Motor neuron (in vitro differentiated cells): ENCODE data around the gene AADAC. TPM values are rescaled to one million over a fixed set of nuclear protein-coding genes. Genes with fewer than 3 reads are reported as not detected.
"Not testable (repeated sequence)": the region's sequence is repeated elsewhere in the genome, so short reads cannot be mapped to it uniquely, and the experiment has no call there.

Experiments
- ATAC-seq, 8 experiments: fragments of 200-7000 bp; cut with Tn5 transposase; replicated peaks in 6 of 8; 2 replicates each; pipeline ENCODE4 v1.8.0; 2021; ENCODE audit warnings: mild to moderate bottlenecking in 8 of 8, moderate library complexity in 8 of 8
- H3K27ac ChIP-seq, 2 donors: fragments of 250-450 bp; sonication (Bioruptor Pico); 2 replicates each; pipeline ENCODE4 v1.9.0; 2021; ENCODE audit warnings: antibody characterized with exemption in 2 of 2, mild to moderate bottlenecking in 2 of 2, moderate library complexity in 1 of 2
- H3K4me1 ChIP-seq, 2 donors: fragments of 250-450 bp; sonication (Bioruptor Pico); replicated peaks in 1 of 2; 2 replicates each; pipeline ENCODE4 v1.6.1; 2021; ENCODE audit warnings: antibody characterized with exemption in 2 of 2, mild to moderate bottlenecking in 2 of 2, moderate library complexity in 1 of 2
- H3K4me3 ChIP-seq, 5 donors: fragments of 250-450 bp; sonication (Bioruptor Pico); 2 replicates each; pipeline ENCODE4 v1.9.0; 2021; ENCODE audit warnings: antibody characterized with exemption in 5 of 5, mild to moderate bottlenecking in 5 of 5, moderate library complexity in 4 of 5
- WGBS, 10 experiments: fragments of 450-650 bp; shearing (Covaris generic); methylation state at CpG; one replicate each; pipeline ENCODE4 v1.0.0; 2022; 5-methylcytosine and 5-hydroxymethylcytosine counted together
- in situ Hi-C, 9 experiments: fragments of 400-800 bp; cut with MboI; loops; one replicate each; pipeline ENCODE4 v1.15.0; 2021; ENCODE audit warnings: low sequenced_read_pairs in 9 of 9, low pct_unique_long_range_greater_than_20kb in 2 of 9; ENCODE audit not compliant: unreplicated experiment in 9 of 9
- total RNA-seq, 8 experiments: library from RNA; unstranded; fragments of 300-600 nt; gene quantifications; 2 replicates each; pipeline versions ENCODE4 v1.2.3 to v1.2.4, GENCODE V29; 2022

AADAC gene
- total RNA-seq, 8 experiments from 2014 or later = 0.29 TPM; not detected in 7

DNA sequence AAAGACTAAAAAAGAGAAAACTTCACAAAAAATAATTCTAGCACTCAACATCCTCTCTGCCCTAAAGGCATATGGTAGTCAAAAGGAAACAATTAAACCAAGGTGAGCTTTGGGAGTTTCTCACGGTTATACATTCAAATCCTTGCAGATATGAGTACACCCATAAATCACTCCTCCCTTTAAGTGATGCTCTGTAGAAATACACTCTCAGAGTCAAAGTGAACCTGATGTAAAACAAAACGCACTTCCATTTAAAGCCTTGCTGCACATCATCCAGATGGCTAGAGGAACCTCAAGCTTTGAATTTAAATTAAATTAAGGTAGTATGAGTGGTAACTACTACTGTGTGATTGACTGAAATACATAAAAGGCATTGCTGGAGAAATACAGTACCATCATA is 36.0 kb upstream of the AADAC start:
- H3K4me3 ChIP-seq = no peak overlapping the region

DNA sequence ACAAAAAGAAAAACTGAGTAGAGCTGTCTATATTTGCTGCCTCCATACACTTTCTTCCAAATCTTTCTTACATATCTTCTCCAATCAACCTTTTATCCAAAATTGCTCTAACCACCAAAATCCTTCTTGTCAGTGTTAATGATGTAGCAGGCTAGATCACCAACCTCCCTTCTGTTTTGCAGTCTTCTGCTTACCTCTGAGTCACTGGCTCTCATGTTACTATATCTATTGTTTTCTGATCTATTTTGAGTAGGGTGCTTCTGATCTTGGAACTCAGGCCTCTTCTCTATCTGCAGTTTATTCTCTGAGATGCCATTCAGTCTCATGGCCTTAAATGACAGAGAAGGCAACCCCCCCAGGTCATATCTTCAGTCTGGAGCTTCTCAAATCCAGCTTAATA is 26.3 kb upstream of the AADAC start:
- Histone ChIP-seq H3K4me1 (no peaks in the 10 kb centered on the region), H3K4me3 (no peak overlapping the region), H3K27ac (no peak overlapping the region)
- ATAC-seq = no peak
- in situ Hi-C loops = no loop called here

More for the DNA sequence above, 36.0 kb upstream of the AADAC start:
- no peak for ATAC-seq
- no peaks in the 10 kb centered on the region for H3K4me1 ChIP-seq
- in situ Hi-C loops = no loop called here
- H3K27ac ChIP-seq = no peak overlapping the region
- 58 to 100% (median 91%) methylated on average over 1 to 2 of the region's 2 CpGs for WGBS, 10 experiments

GRCh38 chr3:151788401-151788800 is 25.5 kb upstream of the AADAC start:
- in situ Hi-C loops = no loop called here
- H3K27ac ChIP-seq = no peak overlapping the region
- no peaks in the 10 kb centered on the region for H3K4me1 ChIP-seq
- ATAC-seq = no peak
- no peak overlapping the region for H3K4me3 ChIP-seq
- 40 to 100% (median 72%) methylated on average over 1 to 2 of the region's 2 CpGs; no CpG with 5 or more reads in 1 of the 10 experiments for whole genome bisulfite sequencing, 10 experiments

- H3K4me1 ChIP-seq = no peaks in the 10 kb centered on the region
- ATAC-seq = peak in 2 of 8 experiments; percentile 14
- no peak overlapping the region for H3K4me3 ChIP-seq
- H3K27ac ChIP-seq = no peak overlapping the region
- in situ Hi-C loops = no loop called here
- WGBS, 10 experiments = 7 to 100% (median 73%) methylated on average over 1 of the region's 1 CpG; no CpG with 5 or more reads in 1 of the 10 experiments
These were observed 24.0 kb upstream of the AADAC start for GRCh38 chr3:151789853-151790463.

DNA sequence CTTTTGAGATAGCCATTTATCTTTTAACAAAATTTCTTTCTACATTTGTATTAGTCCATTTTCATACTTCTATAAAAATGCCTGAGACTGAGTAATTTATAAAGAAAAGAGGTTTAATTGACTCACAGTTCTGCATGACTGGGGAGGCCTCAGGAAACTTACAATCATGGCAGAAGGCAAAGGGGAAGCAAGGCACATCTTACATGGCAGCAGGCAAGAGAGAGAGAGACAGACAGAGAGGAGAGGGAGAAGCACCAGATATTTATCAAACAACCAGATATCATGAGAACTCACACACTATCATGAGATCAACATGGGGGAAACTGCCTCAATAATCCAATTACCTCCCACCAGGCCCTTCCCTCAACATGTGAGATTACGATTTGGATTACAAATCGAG is 23.2 kb upstream of the AADAC start:
- 79 to 100% (median 92%) methylated on average over 1 to 2 of the region's 2 CpGs; no CpG with 5 or more reads in 4 of the 10 experiments for WGBS, 10 experiments
- ATAC-seq, in situ Hi-C loops, H3K4me1 ChIP-seq, H3K4me3 ChIP-seq, H3K27ac ChIP-seq: not testable (repeated sequence)

DNA sequence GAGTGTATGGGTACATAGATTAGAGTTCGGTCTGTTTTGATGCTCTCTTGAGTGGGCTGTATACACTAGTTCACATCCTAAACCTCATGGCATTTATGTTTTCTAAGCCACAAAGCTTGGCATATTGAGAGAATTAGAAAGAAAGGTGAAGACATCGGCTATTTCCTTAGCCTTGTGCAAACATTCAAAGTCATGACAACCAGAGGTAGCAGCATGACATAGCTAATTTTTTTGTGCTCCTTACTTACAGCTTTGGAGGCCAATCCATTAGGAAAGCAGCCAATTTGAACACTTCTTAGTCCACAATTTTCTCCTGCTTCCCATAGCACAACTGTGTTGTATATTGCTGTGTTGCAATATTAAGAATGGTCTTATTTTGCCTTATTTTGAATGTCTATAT is 21.5 kb upstream of the AADAC start:
- ATAC-seq = peak in 1 of 8 experiments; percentile 51
- no peak overlapping the region for H3K4me3 ChIP-seq
- WGBS, 10 experiments = 81 to 100% (median 100%) methylated on average over 1 to 2 of the region's 2 CpGs; no CpG with 5 or more reads in 1 of the 10 experiments
- H3K4me1 ChIP-seq = no peaks in the 10 kb centered on the region
- no peak overlapping the region for H3K27ac ChIP-seq
- in situ Hi-C loops = no loop called here

DNA sequence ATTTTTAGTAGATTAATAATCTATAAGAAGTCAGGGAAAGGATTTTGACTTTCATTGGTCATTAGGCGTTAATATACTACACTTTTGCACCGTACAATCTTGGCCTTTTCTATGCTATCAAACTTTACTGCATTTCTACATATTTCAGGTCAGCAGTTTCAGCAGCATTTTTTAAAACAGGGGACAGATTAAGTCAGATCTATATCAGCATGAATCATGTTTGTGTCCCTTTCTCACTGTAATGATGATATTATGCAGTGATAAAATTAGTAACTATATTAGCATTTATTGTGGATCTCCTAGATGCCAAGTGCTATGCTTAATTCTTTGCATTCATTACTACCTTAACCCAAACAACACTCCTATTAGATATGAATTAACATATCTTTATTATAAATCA is 20.3 kb upstream of the AADAC start:
- no peaks in the 10 kb centered on the region for H3K4me1 ChIP-seq
- no peak overlapping the region for H3K27ac ChIP-seq
- in situ Hi-C loops = no loop called here
- H3K4me3 ChIP-seq = no peak overlapping the region
- 49 to 95% (median 75%) methylated on average over 2 of the region's 2 CpGs; no CpG with 5 or more reads in 1 of the 10 experiments for WGBS, 10 experiments
- ATAC-seq = no peak

- Histone ChIP-seq H3K4me3 (no peak overlapping the region), H3K27ac (no peak overlapping the region), H3K4me1 (no peaks in the 10 kb centered on the region)
- WGBS, 10 experiments = 64 to 100% (median 94%) methylated on average over 1 to 2 of the region's 2 CpGs; no CpG with 5 or more reads in 2 of the 10 experiments
- in situ Hi-C loops = no loop called here
- no peak for ATAC-seq
These were observed 19.8 kb upstream of the AADAC start for GRCh38 chr3:151794080-151794479.

GRCh38 chr3:151795276-151795675 is 18.6 kb upstream of the AADAC start:
- H3K4me3 ChIP-seq = no peak overlapping the region
- no peaks in the 10 kb centered on the region for H3K4me1 ChIP-seq
- WGBS, 10 experiments = 41 to 100% (median 92%) methylated on average over 3 to 4 of the region's 4 CpGs; no CpG with 5 or more reads in 2 of the 10 experiments
- H3K27ac ChIP-seq = no peak overlapping the region
- no peak for ATAC-seq
- in situ Hi-C loops = no loop called here

DNA sequence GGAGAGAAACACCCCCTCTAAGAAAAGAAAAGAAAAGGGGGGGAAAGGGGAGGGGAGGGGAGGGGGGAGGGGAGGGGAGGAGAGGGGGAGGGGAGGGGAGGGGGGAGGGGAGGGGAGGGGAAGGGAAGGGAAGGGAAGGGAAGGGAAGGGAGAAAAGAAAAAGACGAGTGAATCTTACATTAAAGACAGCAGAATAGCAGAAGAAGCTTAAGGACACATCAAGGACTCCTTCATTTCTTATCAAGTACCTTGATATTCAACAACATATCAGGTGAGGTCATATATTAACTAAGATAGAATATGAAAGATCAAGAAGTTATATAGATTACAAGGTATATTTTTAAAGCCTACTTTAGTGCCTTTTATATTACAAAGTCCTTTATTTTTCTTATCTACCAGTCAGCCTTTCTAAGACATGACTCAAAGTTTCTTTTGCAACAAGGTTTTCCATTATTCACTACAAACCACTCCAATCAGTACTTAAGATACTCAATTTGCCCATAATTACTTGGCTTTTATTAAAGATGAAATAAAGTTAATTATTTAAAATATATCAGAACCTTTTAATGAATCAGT is 17.7 kb upstream of the AADAC start:
- Histone ChIP-seq H3K27ac (no peak overlapping the region), H3K4me3 (no peak overlapping the region), H3K4me1 (no peaks in the 10 kb centered on the region)
- no peak for ATAC-seq
- WGBS, 10 experiments = no CpG with 5 or more reads among the region's 1 CpG
- in situ Hi-C loops = no loop called here

DNA sequence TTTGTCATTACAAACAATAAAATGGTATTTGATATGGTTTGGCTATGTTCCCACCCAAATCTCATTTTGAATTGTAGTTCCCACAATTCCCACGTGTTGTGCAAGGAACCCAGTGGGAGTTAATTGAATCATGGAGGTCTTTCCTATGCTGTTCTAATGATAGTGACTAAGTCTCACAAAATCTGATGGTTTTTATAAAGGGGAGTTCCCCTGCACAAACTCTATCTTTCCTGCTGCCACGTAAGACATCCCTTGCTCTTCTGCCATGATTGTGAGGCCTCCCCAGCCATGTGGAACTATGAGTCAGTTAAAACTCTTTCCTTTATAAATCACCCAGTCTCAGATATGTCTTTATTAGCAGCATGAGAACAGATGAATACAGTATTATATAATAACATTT is 15.4 kb upstream of the AADAC start:
- Histone ChIP-seq H3K27ac (no peak overlapping the region), H3K4me1 (no peaks in the 10 kb centered on the region), H3K4me3 (no peak overlapping the region)
- no peak for ATAC-seq
- 29 to 100% (median 80%) methylated on average over 1 to 2 of the region's 2 CpGs; no CpG with 5 or more reads in 3 of the 10 experiments for WGBS, 10 experiments
- in situ Hi-C loops = no loop called here

GRCh38 chr3:151800431-151800830 is 13.5 kb upstream of the AADAC start:
- no peak overlapping the region for H3K27ac ChIP-seq
- in situ Hi-C loops = no loop called here
- WGBS, 10 experiments = 75 to 92% (median 89%) methylated on average over 1 to 2 of the region's 2 CpGs; no CpG with 5 or more reads in 5 of the 10 experiments
- no peak for ATAC-seq
- H3K4me3 ChIP-seq = no peak overlapping the region
- no peaks in the 10 kb centered on the region for H3K4me1 ChIP-seq

- in situ Hi-C loops = no loop called here
- Histone ChIP-seq H3K27ac (no peak overlapping the region), H3K4me1 (no peaks in the 10 kb centered on the region), H3K4me3 (no peak overlapping the region)
- ATAC-seq = peak in 1 of 8 experiments; percentile 63
- 56 to 100% (median 79%) methylated on average over 1 of the region's 1 CpG; no CpG with 5 or more reads in 3 of the 10 experiments for WGBS, 10 experiments
These were observed 9.6 kb upstream of the AADAC start for GRCh38 chr3:151804267-151804666.

DNA sequence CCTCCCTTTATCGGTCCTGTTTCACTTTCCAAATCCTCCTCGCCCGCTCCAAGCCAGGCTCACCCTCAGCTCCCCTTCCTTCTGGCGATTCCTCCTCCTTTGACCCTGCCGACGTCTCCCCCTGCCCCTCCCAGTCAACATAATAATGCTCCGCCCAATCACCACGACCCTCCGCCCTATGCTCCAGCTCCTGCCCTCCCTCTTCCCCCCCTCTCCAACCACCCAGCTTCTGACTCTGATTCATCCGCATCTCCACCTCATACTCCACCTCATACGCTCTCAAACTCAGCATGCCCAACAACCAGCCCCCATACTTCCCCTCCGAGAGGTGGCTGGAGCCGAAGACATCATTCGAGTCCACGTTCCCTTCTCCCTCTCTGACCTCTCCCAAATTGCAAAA is 7.1 kb upstream of the AADAC start:
- WGBS, 10 experiments = 60 to 100% (median 93%) methylated on average over 1 to 10 of the region's 15 CpGs; no CpG with 5 or more reads in 4 of the 10 experiments
- H3K4me1 ChIP-seq = no peaks in the 10 kb centered on the region
- no peak for ATAC-seq

More for the DNA sequence above, 7.1 kb upstream of the AADAC start:
- H3K27ac ChIP-seq = no peak overlapping the region
- no peak overlapping the region for H3K4me3 ChIP-seq
- in situ Hi-C loops = no loop called here
